Aorta (tissue), 5 donors: ENCODE measurements around the gene AFF3. TPM values are rescaled to one million over a fixed set of nuclear protein-coding genes. Genes with fewer than 3 reads are reported as not detected.
"Not testable (repeated sequence)": the region's sequence is repeated elsewhere in the genome, so short reads cannot be mapped to it uniquely, and the experiment has no call there.

Source experiments
- ATAC-seq: fragments of 200-7000 bp; cut with Tn5 transposase; one replicate; pipeline ENCODE4 v1.9.1; 2022; ENCODE audit warnings: moderate library complexity; ENCODE audit not compliant: low FRiP score
- DNase-seq, 2 donors: peaks; one replicate each; pipeline ENCODE4 v3.0.0-alpha.2; 2020
- H3K27ac ChIP-seq, 2 donors: one replicate each; pipeline ENCODE4 v1.5.1; 2013; ENCODE audit warnings: low read length in 2 of 2, mild to moderate bottlenecking in 2 of 2, moderate library complexity in 2 of 2, control low read depth in 1 of 2, inconsistent platforms in 1 of 2, low read depth in 1 of 2
- H3K27me3 ChIP-seq, 2 donors: one replicate each; pipeline ENCODE4 v1.6.1; 2013; ENCODE audit warnings: control low read depth in 1 of 2, low read length in 1 of 2, mild to moderate bottlenecking in 1 of 2, moderate library complexity in 1 of 2; ENCODE audit not compliant: insufficient read depth in 2 of 2, control insufficient read depth in 1 of 2
- H3K36me3 ChIP-seq, 2 donors: one replicate each; pipeline ENCODE4 v1.6.1; 2013; ENCODE audit warnings: control low read depth in 1 of 2, low read length in 1 of 2, mild to moderate bottlenecking in 1 of 2; ENCODE audit not compliant: insufficient read depth in 2 of 2, control insufficient read depth in 1 of 2
- H3K4me1 ChIP-seq, 2 donors: one replicate each; pipeline ENCODE4 v1.6.1; 2013; ENCODE audit warnings: low read length in 2 of 2, control low read depth in 1 of 2, mild to moderate bottlenecking in 1 of 2, moderate library complexity in 1 of 2; ENCODE audit not compliant: insufficient read depth in 2 of 2, control insufficient read depth in 1 of 2
- H3K4me3 ChIP-seq, 2 donors: one replicate each; pipeline ENCODE4 v1.5.1; 2013; ENCODE audit warnings: low read length in 2 of 2, control low read depth in 1 of 2, mild to moderate bottlenecking in 1 of 2
- H3K9me3 ChIP-seq: one replicate; pipeline ENCODE4 v1.6.1; 2013; ENCODE audit warnings: mild to moderate bottlenecking, low read length; ENCODE audit not compliant: control insufficient read depth
- WGBS, 2 donors: extraction: QIAGEN DNeasy Blood & Tissue Kit; methylation state at CpG; one replicate each; pipeline ENCODE4 v1.1.7; 2013; 5-methylcytosine and 5-hydroxymethylcytosine counted together
- intact Hi-C, 2 donors: fragments of 100-400 bp; cut with DNase I; formaldehyde crosslinking; loops; one replicate each; pipeline versions ENCODE4 v1.14.2 to v1.15.0; 2022
- polyA plus RNA-seq, 2 donors: library from polyadenylated mRNA; stranded (reverse); fragments of 200-250 nt; gene quantifications; one replicate each; pipeline ENCODE4 v1.2.3, GENCODE V29; 2013
- total RNA-seq, 2 donors: library from RNA; stranded (reverse); fragmentation: NEBNext Ultra II Directional; extraction: Animal tissue kit (Norgen Biotek cat#: 25700); gene quantifications; one replicate each; pipeline ENCODE4 v1.2.1, GENCODE V29; 2021
- donor health status: healthy with polysubstance abuse.
- donor health status: Bipolar disorder and iron deficiency.
- donor health status: DM: no; HTN: no; CAD: no.
- donor health status: DM: no; HTN: no; CAD: no.
- donor health status: DM: yes; HTN: yes; CAD: no.

The AFF3 gene
- total and polyA plus RNA-seq, 4 donors = 0.25 to 15.7 (median 5.5) TPM

- H3K4me1 ChIP-seq = no peaks in the 10 kb centered on the region
- no peaks in the 10 kb centered on the region for H3K27me3 ChIP-seq
- H3K36me3 ChIP-seq = no peaks in the 10 kb centered on the region
- H3K27ac ChIP-seq = no peak overlapping the region
- 83 to 84% methylated on average over 8 of the region's 8 CpGs for WGBS, 2 donors
- intact Hi-C loops = no loop called here
- H3K9me3 ChIP-seq = peaks cover 6% of the 10 kb centered on the region
- ATAC-seq (no peak), DNase-seq (no peak)
- no peak overlapping the region for H3K4me3 ChIP-seq
Measured at GRCh38 chr2:99776906-99777646, 365.3 kb downstream of the AFF3 start.

- Histone ChIP-seq H3K9me3 (peaks cover 6% of the 10 kb centered on the region), H3K4me1 (no peaks in the 10 kb centered on the region), H3K27ac (no peak overlapping the region), H3K4me3 (no peak overlapping the region), H3K36me3 (no peaks in the 10 kb centered on the region), H3K27me3 (no peaks in the 10 kb centered on the region)
- intact Hi-C loops = no loop called here
- ATAC-seq (peak; percentile 19), DNase-seq (no peak)
- whole genome bisulfite sequencing, 2 donors = 72 to 74% methylated on average over 3 of the region's 3 CpGs
Measured at GRCh38 chr2:99776206-99776905, 366.0 kb downstream of the AFF3 start.

- ATAC-seq (no peak), DNase-seq (no peak)
- no peaks in the 10 kb centered on the region for H3K4me1 ChIP-seq
- H3K9me3 ChIP-seq = peaks cover 6% of the 10 kb centered on the region
- no peak overlapping the region for H3K27ac ChIP-seq
- intact Hi-C loops = no loop called here
- 81% methylated on average over 4 of the region's 4 CpGs for WGBS, 2 donors
- no peak overlapping the region for H3K4me3 ChIP-seq
- no peaks in the 10 kb centered on the region for H3K36me3 ChIP-seq
- H3K27me3 ChIP-seq = no peaks in the 10 kb centered on the region
Measured at GRCh38 chr2:99775585-99775984, 366.8 kb downstream of the AFF3 start.

- H3K4me3 ChIP-seq, intact Hi-C loops, DNase-seq, H3K9me3 ChIP-seq, H3K4me1 ChIP-seq, ATAC-seq, H3K27me3 ChIP-seq, H3K27ac ChIP-seq, H3K36me3 ChIP-seq: not testable (repeated sequence)
- WGBS, 2 donors = 91 to 100% methylated on average over 1 of the region's 1 CpG
Measured at GRCh38 chr2:99773642-99774041, 368.7 kb downstream of the AFF3 start.

GRCh38 chr2:99772591-99773331 lies 369.6 kb downstream of the AFF3 start:
- Histone ChIP-seq H3K4me1 (no peaks in the 10 kb centered on the region), H3K27me3 (no peaks in the 10 kb centered on the region), H3K27ac (no peak overlapping the region), H3K4me3 (no peak overlapping the region), H3K9me3 (no peaks in the 10 kb centered on the region), H3K36me3 (no peaks in the 10 kb centered on the region)
- 67 to 71% methylated on average over 7 of the region's 7 CpGs for WGBS, 2 donors
- no peak for DNase-seq
- no peak for ATAC-seq
- intact Hi-C loops = no loop called here

GRCh38 chr2:99771681-99772333 lies 370.6 kb downstream of the AFF3 start:
- H3K36me3 ChIP-seq = no peaks in the 10 kb centered on the region
- DNase-seq = peak in 1 of 2 donors; percentile 64
- H3K4me1 ChIP-seq = no peaks in the 10 kb centered on the region
- WGBS, 2 donors = 87 to 89% methylated on average over 13 of the region's 13 CpGs
- no peak overlapping the region for H3K27ac ChIP-seq
- intact Hi-C loops = no loop called here
- no peaks in the 10 kb centered on the region for H3K9me3 ChIP-seq
- no peak for ATAC-seq
- H3K27me3 ChIP-seq = no peaks in the 10 kb centered on the region
- H3K4me3 ChIP-seq = no peak overlapping the region

- Histone ChIP-seq H3K27me3 (no peaks in the 10 kb centered on the region), H3K4me1 (no peaks in the 10 kb centered on the region), H3K9me3 (no peaks in the 10 kb centered on the region), H3K4me3 (no peak overlapping the region), H3K27ac (no peak overlapping the region), H3K36me3 (no peaks in the 10 kb centered on the region)
- DNase-seq (no peak), ATAC-seq (no peak)
- intact Hi-C loops = no loop called here
- WGBS, 2 donors = 48% methylated on average over 2 of the region's 2 CpGs
Measured at GRCh38 chr2:99770876-99771275, 371.5 kb downstream of the AFF3 start.

GRCh38 chr2:99765731-99766318 lies 376.6 kb downstream of the AFF3 start:
- H3K4me1 ChIP-seq = no peaks in the 10 kb centered on the region
- no peaks in the 10 kb centered on the region for H3K36me3 ChIP-seq
- WGBS, 2 donors = 93 to 95% methylated on average over 4 of the region's 4 CpGs
- no peak overlapping the region for H3K27ac ChIP-seq
- no peaks in the 10 kb centered on the region for H3K27me3 ChIP-seq
- ATAC-seq = no peak
- H3K4me3 ChIP-seq = no peak overlapping the region
- no peak for DNase-seq
- intact Hi-C loops = no loop called here
- peaks cover 2% of the 10 kb centered on the region for H3K9me3 ChIP-seq
